GM06990 (cell line): ENCODE data around the gene C1orf53.
A peak's percentile ranks its signal among the peaks of the same experiment; 100 is the strongest.

ENCODE experiments used
- DNase-seq: peaks from one replicate; pipeline ENCODE4 v3.0.0-alpha.2; 2011; ENCODE audit not compliant: insufficient read length; ENCODE audit errors: extremely low read depth
- H3K27me3 ChIP-seq: replicated peaks from 2 replicates; pipeline ENCODE4 v1.6.0; 2011; ENCODE audit warnings: low read length; ENCODE audit not compliant: control insufficient read depth, insufficient read depth
- H3K36me3 ChIP-seq: 2 replicates; pipeline ENCODE4 v1.5.1; 2011; ENCODE audit warnings: low read length; ENCODE audit not compliant: control insufficient read depth, insufficient read depth
- H3K4me3 ChIP-seq: replicated peaks from 2 replicates; pipeline ENCODE4 v1.5.1; 2011; ENCODE audit warnings: low read depth, mild to moderate bottlenecking, control low read depth, low read length
- TF ChIP-seq, protein P1 (sequence below): IDR thresholded peaks from 2 replicates; pipeline ENCODE4 v1.5.1; 2011; ENCODE audit warnings: low read length, control low read depth, mild to moderate bottlenecking, inconsistent platforms; ENCODE audit not compliant: insufficient read depth, poor library complexity, severe bottlenecking

The C1orf53 gene

DNA sequence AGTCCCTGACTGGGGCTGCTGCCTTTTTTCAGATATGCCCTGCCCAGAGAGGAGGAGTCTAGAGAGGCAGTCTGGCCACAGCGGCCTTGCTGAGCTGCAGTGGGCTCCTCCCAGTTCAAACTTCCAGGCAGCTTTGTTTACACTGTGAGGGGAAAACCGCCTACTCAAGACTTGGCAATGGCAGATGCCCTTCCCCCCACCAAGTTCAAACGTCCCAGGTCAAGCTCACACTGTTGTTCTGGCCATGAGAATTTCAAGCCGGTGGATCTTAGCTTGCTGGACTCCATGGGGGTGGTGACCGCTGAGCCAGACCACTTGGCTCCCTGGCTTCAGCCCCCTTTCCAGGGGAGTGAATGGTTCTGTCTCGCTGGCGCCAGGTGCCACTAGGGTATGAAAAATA, 18.3 kb upstream of the C1orf53 start:
- Histone ChIP-seq H3K27me3 (no peaks in the 10 kb centered on the region; the same call in 1 of the 2 replicates), H3K36me3 (no peaks in the 10 kb centered on the region), H3K4me3 (no peak overlapping the region)
- DNase-seq = no peak
- TF ChIP-seq, protein P1, sequence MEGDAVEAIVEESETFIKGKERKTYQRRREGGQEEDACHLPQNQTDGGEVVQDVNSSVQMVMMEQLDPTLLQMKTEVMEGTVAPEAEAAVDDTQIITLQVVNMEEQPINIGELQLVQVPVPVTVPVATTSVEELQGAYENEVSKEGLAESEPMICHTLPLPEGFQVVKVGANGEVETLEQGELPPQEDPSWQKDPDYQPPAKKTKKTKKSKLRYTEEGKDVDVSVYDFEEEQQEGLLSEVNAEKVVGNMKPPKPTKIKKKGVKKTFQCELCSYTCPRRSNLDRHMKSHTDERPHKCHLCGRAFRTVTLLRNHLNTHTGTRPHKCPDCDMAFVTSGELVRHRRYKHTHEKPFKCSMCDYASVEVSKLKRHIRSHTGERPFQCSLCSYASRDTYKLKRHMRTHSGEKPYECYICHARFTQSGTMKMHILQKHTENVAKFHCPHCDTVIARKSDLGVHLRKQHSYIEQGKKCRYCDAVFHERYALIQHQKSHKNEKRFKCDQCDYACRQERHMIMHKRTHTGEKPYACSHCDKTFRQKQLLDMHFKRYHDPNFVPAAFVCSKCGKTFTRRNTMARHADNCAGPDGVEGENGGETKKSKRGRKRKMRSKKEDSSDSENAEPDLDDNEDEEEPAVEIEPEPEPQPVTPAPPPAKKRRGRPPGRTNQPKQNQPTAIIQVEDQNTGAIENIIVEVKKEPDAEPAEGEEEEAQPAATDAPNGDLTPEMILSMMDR = no peak

DNA sequence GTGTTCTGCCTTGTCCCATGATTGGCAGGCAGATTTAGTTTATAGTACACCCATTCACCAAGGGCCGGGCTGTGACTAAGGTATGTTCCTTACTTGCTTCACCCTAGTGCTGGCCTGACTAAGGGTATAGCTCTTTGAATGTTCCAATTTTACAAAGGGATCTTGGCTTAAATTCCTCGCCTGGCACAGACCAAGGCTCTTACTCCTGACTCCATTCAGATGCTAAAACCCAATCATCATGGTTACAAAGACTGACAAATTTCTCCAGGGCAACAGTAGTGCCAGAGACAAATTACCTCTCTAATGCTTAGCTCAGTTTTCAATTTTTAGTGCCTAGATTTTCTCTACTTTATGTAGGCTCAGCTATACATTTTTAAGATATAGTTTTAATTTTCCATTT, 11.5 kb upstream of the C1orf53 start:
- DNase-seq = no peak
- no peaks in the 10 kb centered on the region for H3K27me3 ChIP-seq
- no peak overlapping the region for H3K4me3 ChIP-seq
- H3K36me3 ChIP-seq = no peaks in the 10 kb centered on the region
- TF ChIP-seq, protein P1 = no peak

DNA sequence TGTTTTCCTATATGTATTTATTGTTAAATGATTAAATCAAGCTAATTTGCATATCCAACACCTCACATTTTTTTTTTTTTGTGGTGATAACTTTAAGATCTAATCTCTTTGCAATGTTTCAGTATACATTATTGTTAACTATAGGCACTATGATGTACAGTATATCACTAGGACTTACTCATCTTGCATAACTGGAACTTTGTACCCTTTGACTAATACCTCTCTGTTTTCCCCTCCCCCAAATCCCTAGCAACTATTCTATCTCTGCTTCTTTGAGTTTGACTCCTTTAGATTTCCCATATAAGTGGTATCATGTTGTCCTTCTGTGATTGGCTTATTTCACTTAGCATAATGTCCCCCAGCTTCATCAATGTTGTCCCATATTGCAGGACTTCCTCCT, 9.7 kb upstream of the C1orf53 start:
- Histone ChIP-seq H3K36me3 (no peaks in the 10 kb centered on the region), H3K27me3 (no peaks in the 10 kb centered on the region), H3K4me3 (no peak overlapping the region)
- DNase-seq = no peak
- TF ChIP-seq, protein P1 = no peak

DNA sequence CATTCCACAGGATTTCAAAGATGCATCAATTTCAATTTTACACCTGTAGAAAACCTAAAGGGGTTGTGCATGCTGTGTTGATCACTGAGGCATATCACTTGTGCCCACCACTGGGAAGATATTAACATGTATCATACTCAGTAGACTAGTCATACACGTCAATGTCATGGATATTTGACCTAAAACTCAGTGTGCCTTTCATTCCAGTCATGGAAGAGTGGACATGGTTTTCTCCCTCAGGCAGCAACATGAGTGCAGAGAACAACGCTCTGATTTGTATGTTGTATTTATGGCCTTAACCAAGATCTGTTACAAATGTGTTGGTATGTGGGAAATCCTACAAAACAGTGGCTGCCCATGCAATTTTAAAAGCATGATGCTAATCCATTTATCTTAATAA, 6.1 kb upstream of the C1orf53 start:
- Histone ChIP-seq H3K36me3 (no peaks in the 10 kb centered on the region), H3K27me3 (no peaks in the 10 kb centered on the region), H3K4me3 (no peak overlapping the region)
- no peak for DNase-seq
- TF ChIP-seq, protein P1 = no peak

DNA sequence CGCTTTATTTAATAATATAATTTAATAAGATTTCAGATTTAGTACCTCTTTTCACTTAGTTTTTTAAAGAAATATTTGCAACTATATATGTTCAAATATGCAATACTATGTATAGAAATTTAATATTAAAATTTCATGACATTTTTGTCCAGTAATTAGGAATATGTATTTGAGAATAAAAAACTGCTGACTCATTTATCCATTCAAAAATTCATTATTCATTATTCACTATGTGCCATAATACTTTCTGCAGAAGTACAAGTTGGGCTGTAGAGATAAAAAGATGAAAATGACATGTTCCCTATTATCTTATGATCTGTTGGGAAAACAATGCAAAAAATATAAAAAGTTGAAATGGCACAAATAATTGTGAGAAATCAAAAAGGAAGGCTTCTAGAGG, 3.4 kb upstream of the C1orf53 start:
- Histone ChIP-seq H3K36me3 (no peaks in the 10 kb centered on the region), H3K27me3 (no peaks in the 10 kb centered on the region), H3K4me3 (no peak overlapping the region)
- DNase-seq = no peak
- TF ChIP-seq, protein P1 = no peak

DNA sequence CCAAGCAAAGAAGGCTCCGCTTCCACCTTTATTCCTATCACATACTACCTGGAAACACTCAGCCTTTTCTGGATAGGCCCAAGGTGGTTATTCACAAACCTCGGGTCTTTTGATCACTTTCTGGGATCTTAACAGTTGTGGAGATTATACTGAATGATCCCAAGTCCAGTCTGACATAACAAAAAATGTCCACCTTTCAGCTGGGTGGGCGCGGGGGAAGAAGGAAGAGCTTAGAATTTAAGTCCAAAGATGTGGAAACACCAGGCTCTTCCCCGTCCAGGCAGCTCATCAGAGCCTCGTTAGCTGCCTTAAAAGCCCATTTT, 338 bp upstream of the C1orf53 start:
- Histone ChIP-seq H3K4me3 (peak overlapping the region; percentile 69), H3K36me3 (no peaks in the 10 kb centered on the region), H3K27me3 (no peaks in the 10 kb centered on the region; the same call in 1 of the 2 replicates)
- no peak for DNase-seq
- TF ChIP-seq, protein P1 = no peak
